GM12891 (cell line): ENCODE results near the gene STXBP3.

Experiments used
- DNase-seq: peaks from one replicate; pipeline ENCODE4 v3.0.0; 2011; ENCODE audit warnings: low spot score; ENCODE audit not compliant: insufficient read length
- FAIRE-seq: peaks from 2 replicates; lab custom pipeline; 2011; peaks lifted over from hg19 to GRCh38; lab: Jason Lieb, UNC
- PAX5 ChIP-seq: IDR thresholded peaks from 2 replicates; pipeline ENCODE4 v1.6.1; 2011; ENCODE audit warnings: low read length, moderate library complexity, mild to moderate bottlenecking; ENCODE audit not compliant: insufficient read depth, severe bottlenecking
- POLR2A ChIP-seq: IDR thresholded peaks from 2 replicates; pipeline ENCODE4 v1.6.1; 2011; ENCODE audit warnings: low read depth, low read length, control low read depth
- POLR2AphosphoS5 ChIP-seq: IDR thresholded peaks from 2 replicates; pipeline ENCODE4 v1.6.1; 2011; ENCODE audit warnings: low read depth, low read length, control low read depth
- POU2F2 ChIP-seq: IDR thresholded peaks from 2 replicates; pipeline ENCODE4 v1.6.1; 2011; ENCODE audit warnings: low read depth, mild to moderate bottlenecking, control low read depth, low read length, moderate library complexity
- SPI1 ChIP-seq: IDR thresholded peaks from 2 replicates; pipeline ENCODE4 v1.6.1; 2011; ENCODE audit warnings: low read depth, low read length, control low read depth
- TAF1 ChIP-seq: IDR thresholded peaks from 2 replicates; pipeline ENCODE4 v1.6.1; 2011; ENCODE audit warnings: low read depth, low read length, control low read depth

The STXBP3 gene

DNA sequence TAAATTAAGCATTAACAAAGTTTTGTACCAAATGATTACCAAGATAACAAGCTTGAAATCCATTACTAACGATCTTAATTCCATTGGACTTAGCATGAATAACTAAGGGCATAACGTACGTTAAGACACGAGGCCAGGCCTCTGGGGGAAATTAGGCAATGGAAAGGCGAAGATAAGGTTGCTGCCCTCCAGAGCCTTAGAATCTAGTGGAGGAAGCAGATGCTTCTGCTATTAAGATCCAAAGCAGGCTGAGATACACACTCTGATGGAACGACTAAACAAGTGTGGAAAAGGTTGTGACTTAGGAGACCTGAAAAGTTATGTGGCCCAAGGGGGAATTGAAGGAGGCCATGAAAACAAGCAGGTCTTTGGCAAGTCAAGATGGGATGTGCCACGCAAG is 104.5 kb downstream of the STXBP3 start:
- no peak for TF ChIP-seq POU2F2
- TF ChIP-seq POLR2AphosphoS5 = no peak
- TF ChIP-seq TAF1 = no peak
- TF ChIP-seq SPI1 = no peak
- no peak for TF ChIP-seq POLR2A
- no peak for TF ChIP-seq PAX5
- FAIRE-seq (no peak), DNase-seq (no peak)

- no peak for TF ChIP-seq POLR2A
- TF ChIP-seq POU2F2 = no peak
- no peak for TF ChIP-seq POLR2AphosphoS5
- TF ChIP-seq SPI1 = no peak
- no peak for TF ChIP-seq PAX5
- no peak for TF ChIP-seq TAF1
- no peak for DNase-seq
- no peak for FAIRE-seq
Measured at GRCh38 chr1:108851567-108851966, 105.1 kb downstream of the STXBP3 start.

DNA sequence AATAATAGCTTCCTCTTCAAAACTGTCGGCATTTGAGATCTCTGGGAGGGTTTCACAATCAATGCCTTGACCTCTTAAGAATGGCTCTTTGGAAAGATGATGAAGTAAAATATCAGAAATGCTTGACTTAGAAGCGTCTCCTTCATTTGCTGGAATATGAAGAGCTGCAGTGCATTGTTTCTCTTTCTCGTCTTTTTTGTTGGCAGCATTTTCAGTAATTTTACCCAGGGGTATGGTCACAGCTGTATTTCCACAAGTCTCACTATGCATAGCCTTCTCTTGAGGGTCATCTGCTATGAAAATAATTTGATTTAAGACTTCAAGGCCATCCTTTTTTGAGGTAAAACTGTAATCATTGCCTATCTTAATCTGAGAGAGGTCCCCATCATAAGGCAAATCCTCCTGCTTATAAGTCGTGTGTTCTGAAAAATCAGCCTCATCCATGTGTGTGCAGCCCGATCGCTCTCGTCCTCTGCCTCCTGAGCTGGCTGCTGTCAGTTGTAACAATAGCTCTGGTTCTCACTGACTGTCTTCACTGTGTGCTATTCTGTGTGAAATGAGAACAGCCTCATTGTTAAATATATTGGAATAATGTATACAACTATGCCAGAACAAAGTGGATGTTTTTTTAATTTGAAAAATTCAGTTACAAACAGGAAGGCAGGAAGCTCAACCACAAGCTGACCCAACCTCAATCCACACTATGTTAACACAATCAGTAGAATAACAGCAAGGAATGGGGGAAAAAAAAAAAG is 105.9 kb downstream of the STXBP3 start:
- DNase-seq = no peak
- TF ChIP-seq TAF1 (no peak), POLR2A (no peak), POU2F2 (no peak), PAX5 (no peak), SPI1 (no peak), POLR2AphosphoS5 (no peak)
- peak; percentile 69 for FAIRE-seq

DNA sequence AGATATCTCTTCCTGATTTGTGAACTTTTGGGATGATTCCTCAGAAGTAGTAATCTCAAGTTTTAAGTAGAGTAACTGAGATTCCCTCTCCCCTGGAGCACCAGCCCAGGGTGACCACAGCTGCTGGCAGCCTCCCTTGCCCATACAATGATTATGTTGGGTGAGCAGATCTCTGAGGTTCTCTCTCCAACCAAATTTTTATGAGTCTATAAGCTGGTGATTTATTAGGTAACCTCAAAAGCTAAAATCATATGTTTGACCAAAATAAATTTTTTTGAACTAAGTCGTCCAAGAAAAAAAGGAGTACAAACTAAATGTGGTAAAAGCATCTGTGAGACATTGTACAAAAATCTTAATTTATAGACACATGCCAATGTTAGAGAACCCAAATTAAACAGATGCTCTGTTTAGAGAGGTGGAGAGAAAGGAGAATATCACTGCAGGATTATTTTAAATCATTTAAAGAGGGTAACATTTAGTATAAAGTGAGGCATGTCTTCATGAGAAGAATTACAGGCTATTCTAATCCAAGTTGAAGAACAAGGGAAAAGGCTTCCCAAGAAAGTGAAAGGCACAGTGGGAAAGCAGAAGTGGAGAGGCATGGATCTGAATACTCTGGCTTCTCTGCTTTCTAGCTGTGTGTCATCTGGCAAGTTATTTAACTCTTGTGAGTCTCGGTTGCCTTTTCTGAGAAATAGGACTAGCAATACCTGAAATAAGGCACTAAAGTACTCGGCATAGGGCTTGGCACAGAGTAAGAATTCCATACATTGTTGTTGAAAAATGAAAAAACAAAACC is 107.9 kb downstream of the STXBP3 start:
- DNase-seq (no peak), FAIRE-seq (no peak)

GRCh38 chr1:108856994-108857393 is 110.5 kb downstream of the STXBP3 start, which contains the start of gene AKNAD1:
Gene AKNAD1, minus strand, starts transcription at chr1:108857094. Its CDS starts 4,430 bp downstream, at chr1:108852664.
- no peak for TF ChIP-seq TAF1
- TF ChIP-seq POLR2A = no peak
- no peak for TF ChIP-seq POU2F2
- no peak for TF ChIP-seq PAX5
- no peak for TF ChIP-seq POLR2AphosphoS5
- no peak for TF ChIP-seq SPI1
- DNase-seq (no peak), FAIRE-seq (no peak)

More for the DNA sequence above, 107.9 kb downstream of the STXBP3 start:
- TF ChIP-seq PAX5 (no peak), TAF1 (no peak), POLR2A (no peak), POLR2AphosphoS5 (no peak)

DNA sequence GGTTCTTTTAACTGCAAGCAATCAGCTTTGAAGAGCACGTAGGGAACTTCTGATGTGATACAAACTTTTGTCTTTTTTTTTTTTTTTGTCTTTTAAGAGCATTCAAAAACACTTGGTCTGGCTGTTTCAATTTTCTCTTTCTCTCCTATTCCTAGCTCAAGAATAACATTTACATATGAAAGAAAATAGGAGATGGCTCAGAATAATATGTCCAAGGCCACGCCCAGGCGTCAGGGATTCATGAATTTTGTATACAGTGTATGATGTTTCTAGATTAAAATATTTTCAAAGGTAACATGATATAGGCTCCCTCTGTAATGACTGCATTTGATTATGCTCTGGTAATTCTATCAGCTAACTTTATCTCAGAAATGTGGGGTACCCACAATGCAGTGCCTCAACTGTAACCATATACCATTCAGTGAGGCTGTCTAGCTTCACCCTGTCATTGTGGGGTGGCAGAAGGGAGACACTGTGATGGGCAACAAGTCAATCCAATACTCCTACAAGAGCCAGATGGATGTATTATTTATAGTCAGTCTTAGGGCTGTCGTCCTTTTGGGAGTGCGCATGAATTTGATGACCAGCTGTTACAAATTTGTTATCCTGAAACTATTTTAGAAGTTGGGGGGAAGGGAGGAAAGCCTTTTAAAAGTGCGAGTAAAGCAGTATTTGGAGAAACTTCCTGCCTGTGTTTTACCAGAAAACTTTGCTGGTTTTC is 111.9 kb downstream of the STXBP3 start:
- DNase-seq (no peak), FAIRE-seq (no peak)
- TF ChIP-seq POU2F2 = no peak
- no peak for TF ChIP-seq TAF1
- TF ChIP-seq POLR2AphosphoS5 = no peak
- no peak for TF ChIP-seq POLR2A
- no peak for TF ChIP-seq PAX5
- TF ChIP-seq SPI1 = no peak
